Measurements from ENCODE around the gene OAS3. TPM values are rescaled to one million over a fixed set of nuclear protein-coding genes. Genes with fewer than 3 reads are reported as not detected.
"Not testable (repeated sequence)": the region's sequence is repeated elsewhere in the genome, so short reads cannot be mapped to it uniquely, and the experiment has no call there.

Gene OAS3
- polyA plus RNA-seq, 1 donor: 11.5 TPM

GRCh38 chr12:112948806-112949205, 10.5 kb downstream of the OAS3 start:
- DNase-seq: no peak

DNA sequence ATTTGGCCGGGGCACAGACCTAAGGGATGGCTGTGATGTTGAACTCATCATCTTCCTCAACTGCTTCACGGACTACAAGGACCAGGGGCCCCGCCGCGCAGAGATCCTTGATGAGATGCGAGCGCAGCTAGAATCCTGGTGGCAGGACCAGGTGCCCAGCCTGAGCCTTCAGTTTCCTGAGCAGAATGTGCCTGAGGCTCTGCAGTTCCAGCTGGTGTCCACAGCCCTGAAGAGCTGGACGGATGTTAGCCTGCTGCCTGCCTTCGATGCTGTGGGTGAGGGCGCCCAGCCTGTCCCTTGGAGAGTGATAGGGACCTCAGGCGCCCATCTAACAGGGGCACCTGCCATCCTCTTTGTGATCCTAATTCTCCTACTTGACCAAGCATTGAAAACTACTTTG, 12.4 kb downstream of the OAS3 start:
- no peak for DNase-seq

GRCh38 chr12:112957125-112957524, 18.9 kb downstream of the OAS3 start:
- DNase-seq: not testable (repeated sequence)

- DNase-seq: no peak
Observed at GRCh38 chr12:112961074-112961473, 22.8 kb downstream of the OAS3 start.

GRCh38 chr12:112961536-112961935, 23.3 kb downstream of the OAS3 start:
- no peak for DNase-seq

- no peak for DNase-seq
Observed at GRCh38 chr12:112962561-112962960, 24.3 kb downstream of the OAS3 start.

- no peak for DNase-seq
Observed at GRCh38 chr12:112963227-112963861, 25.1 kb downstream of the OAS3 start.

DNA sequence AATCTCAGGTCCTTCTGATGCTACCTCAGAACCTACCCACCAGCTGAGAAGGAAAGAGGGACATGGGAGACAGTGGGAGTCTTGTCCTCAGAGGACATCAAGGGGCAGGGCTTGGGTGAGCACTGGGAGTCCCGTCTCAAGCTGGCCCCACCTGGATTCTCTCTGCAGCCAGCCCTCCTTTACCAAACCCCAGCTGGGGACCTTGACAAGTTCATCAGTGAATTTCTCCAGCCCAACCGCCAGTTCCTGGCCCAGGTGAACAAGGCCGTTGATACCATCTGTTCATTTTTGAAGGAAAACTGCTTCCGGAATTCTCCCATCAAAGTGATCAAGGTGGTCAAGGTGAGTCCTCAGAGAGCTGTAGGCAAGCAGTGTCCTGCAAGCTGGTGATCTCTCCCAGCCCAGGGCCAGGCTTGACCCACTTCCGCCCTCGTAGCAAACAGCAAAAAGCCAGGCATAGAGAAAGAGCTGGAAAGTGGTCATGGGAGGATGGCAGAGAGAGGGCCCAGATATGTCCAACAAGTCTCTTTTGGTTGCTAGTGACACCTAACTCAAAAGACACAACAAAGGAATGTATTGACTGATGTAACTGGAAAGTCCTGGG, 25.9 kb downstream of the OAS3 start:
- DNase-seq: no peak

DNA sequence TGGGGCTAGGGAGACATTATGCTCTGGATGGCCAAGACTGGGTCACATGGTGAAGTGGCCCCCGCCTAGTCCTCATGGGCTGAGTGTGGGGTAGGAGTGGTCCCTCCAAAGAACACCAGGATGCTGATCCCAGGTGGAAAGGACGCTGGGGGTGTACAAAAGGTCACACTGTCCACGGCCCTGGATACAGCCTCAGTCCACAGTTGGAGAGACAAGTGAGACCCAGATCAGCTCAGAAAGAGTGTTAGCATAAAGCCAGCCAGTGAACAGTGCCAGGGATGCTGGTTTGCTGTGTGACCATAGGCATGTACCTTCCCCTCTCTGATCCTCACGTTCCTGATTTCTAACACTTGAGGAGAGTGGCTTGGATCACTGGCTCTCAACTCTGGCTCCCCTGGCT, 26.6 kb downstream of the OAS3 start:
- DNase-seq: no peak

DNA sequence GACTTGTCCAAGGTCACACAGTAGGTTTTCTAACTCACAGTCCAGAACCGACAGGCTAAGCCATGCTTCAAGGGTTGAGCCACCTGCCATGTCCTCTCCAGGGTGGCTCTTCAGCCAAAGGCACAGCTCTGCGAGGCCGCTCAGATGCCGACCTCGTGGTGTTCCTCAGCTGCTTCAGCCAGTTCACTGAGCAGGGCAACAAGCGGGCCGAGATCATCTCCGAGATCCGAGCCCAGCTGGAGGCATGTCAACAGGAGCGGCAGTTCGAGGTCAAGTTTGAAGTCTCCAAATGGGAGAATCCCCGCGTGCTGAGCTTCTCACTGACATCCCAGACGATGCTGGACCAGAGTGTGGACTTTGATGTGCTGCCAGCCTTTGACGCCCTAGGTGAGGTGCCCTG, 27.4 kb downstream of the OAS3 start:
- no peak for DNase-seq

DNA sequence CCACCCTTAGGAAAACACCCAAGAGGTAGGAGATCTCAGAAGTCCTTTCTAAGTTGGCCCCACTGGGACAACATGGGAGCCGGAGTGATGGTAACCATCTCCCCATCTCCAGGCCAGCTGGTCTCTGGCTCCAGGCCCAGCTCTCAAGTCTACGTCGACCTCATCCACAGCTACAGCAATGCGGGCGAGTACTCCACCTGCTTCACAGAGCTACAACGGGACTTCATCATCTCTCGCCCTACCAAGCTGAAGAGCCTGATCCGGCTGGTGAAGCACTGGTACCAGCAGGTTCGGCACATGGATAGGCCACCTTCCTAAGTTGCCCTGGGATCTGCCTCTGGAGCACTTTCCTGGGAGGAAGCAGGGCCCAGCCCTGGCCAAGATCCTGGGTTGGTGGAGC, 29.0 kb downstream of the OAS3 start:
- DNase-seq: no peak

GRCh38 chr12:112967858-112968257, 29.6 kb downstream of the OAS3 start:
- DNase-seq: no peak

DNA sequence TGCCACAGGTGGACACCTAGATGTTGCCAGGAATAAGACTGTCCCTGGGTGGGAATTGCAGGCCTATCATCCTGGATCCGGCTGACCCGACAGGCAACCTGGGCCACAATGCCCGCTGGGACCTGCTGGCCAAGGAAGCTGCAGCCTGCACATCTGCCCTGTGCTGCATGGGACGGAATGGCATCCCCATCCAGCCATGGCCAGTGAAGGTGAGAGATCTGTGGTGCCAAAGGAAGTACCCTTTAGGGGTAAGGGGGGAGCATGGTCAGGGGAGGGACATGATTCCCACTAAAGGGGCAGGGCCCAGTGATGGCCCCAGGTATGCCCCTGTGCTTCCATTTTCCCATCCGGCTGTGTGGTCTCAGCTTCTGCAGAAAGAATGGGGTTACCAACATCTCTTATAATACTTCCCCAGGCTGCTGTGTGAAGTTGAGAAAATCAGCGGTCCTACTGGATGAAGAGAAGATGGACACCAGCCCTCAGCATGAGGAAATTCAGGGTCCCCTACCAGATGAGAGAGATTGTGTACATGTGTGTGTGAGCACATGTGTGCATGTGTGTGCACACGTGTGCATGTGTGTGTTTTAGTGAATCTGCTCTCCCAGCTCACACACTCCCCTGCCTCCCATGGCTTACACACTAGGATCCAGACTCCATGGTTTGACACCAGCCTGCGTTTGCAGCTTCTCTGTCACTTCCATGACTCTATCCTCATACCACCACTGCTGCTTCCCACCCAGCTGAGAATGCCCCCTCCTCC, 31.5 kb downstream of the OAS3 start:
- DNase-seq: no peak

GRCh38 chr12:112970391-112970790, 32.1 kb downstream of the OAS3 start:
- no peak for DNase-seq

GRCh38 chr12:112971248-112971647, 33.0 kb downstream of the OAS3 start:
- peak; percentile 6 for DNase-seq

- no peak for DNase-seq
Observed at GRCh38 chr12:112973011-112973735, 34.9 kb downstream of the OAS3 start.

DNA sequence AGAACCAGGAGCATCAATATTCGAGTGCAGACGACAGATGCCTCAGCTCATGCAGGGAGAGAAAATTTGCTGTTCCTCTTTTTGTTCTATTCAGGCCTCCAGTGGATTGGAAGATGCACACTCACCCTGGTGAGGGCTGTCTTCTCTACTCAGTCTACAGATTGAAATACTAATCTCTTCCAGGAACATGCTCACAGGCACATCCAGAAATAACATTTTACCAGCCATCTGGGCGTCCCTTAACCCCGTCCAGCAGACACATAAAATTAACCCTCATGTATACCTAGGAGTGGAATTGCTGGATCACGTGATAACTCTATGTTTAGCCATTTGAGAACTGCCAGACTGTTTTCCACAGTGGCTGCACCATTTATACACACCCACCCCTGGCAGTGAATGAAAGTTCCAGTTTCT, 35.6 kb downstream of the OAS3 start:
- no peak for DNase-seq

GRCh38 chr12:112974904-112975303, 36.6 kb downstream of the OAS3 start:
- no peak for DNase-seq

DNA sequence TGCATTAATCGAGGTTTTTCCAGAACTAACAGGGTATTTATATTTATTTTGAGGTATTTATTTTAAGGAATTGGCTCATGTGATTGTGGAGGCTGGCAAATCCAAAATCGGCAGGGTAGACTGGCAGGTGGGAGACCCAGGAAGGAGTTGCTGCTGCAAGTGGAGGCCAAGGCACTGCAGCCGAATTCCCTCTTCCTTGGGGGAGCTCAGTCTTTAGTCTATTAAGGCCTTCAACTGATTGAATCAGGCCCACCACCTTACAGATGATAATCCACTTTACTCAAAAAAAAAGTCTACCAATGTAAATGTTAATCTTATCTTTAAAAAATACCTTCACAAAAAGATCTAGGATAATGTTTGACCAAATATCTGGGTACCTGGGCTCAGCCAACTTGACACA, 38.9 kb downstream of the OAS3 start:
- no peak for DNase-seq

- DNase-seq: no peak
Observed at GRCh38 chr12:112977641-112978040, 39.4 kb downstream of the OAS3 start.

GRCh38 chr12:112978163-112979040, 40.1 kb downstream of the OAS3 start, which contains the start of gene OAS2:
Gene OAS2 (plus strand): TSS chr12:112978519. CDS start chr12:112978609, 90 bp downstream.
- peak; percentile 5 for DNase-seq
